Suprapubic skin (tissue), 4 donors: ENCODE data around the gene NENF. TPM values are rescaled to one million over a fixed set of nuclear protein-coding genes. Genes with fewer than 3 reads are reported as not detected.
A peak's percentile ranks its signal among the peaks of the same experiment; 100 is the strongest.

ENCODE experiments used
- DNase-seq, 2 donors: peaks; one replicate each; pipeline ENCODE4 v3.0.0-alpha.2; 2019; ENCODE audit warnings: low spot score in 2 of 2
- H3K27ac ChIP-seq: fragments of 200-600 bp; sonication (generic); one replicate; pipeline ENCODE4 v1.5.1; 2019
- H3K27me3 ChIP-seq: fragments of 200-600 bp; sonication (generic); one replicate; pipeline ENCODE4 v1.5.1; 2019
- H3K36me3 ChIP-seq: fragments of 200-600 bp; sonication (generic); one replicate; pipeline ENCODE4 v1.5.1; 2019
- H3K4me1 ChIP-seq: fragments of 200-600 bp; sonication (generic); one replicate; pipeline ENCODE4 v1.5.1; 2019
- H3K4me3 ChIP-seq: fragments of 200-600 bp; sonication (generic); one replicate; pipeline ENCODE4 v1.5.1; 2019; ENCODE audit warnings: mild to moderate bottlenecking
- H3K9me3 ChIP-seq: fragments of 200-600 bp; sonication (generic); one replicate; pipeline ENCODE4 v1.5.1; 2019
- CTCF ChIP-seq, 2 donors: fragments of 200-600 bp in 1 of 2; fragments of 450-650 bp in 1 of 2; sonication (generic) in 1 of 2; IDR thresholded peaks; one replicate each; pipeline ENCODE4 v1.5.1; 2016 to 2019; ENCODE audit warnings: antibody characterized with exemption in 2 of 2, mild to moderate bottlenecking in 1 of 2, moderate library complexity in 1 of 2
- EP300 ChIP-seq: sonication (generic); formaldehyde crosslinking; IDR thresholded peaks from one replicate; pipeline ENCODE4 v1.6.1; 2017; ENCODE audit warnings: antibody characterized with exemption
- POLR2A ChIP-seq, 2 donors: fragments of 450-650 bp; IDR thresholded peaks; one replicate each; pipeline ENCODE4 v1.6.1; 2017; ENCODE audit warnings: antibody characterized with exemption in 2 of 2, mild to moderate bottlenecking in 2 of 2, moderate library complexity in 2 of 2
- POLR2AphosphoS5 ChIP-seq, 3 donors: sonication (generic); formaldehyde crosslinking; IDR thresholded peaks; one replicate each; pipeline ENCODE4 v1.6.1; 2017; ENCODE audit warnings: antibody characterized with exemption in 3 of 3
- WGBS: methylation state at CpG from one replicate; pipeline ENCODE4 v1.1.5; 2018; 5-methylcytosine and 5-hydroxymethylcytosine counted together
- total RNA-seq, 4 donors: library from RNA; depleted of rRNA; stranded (reverse); fragments of >200 nt; gene quantifications; one replicate each; pipeline ENCODE4 v1.1.0, GENCODE V29; 2016

The NENF gene
- total RNA-seq, 4 donors from 2014 or later, result 60.6 to 104 (median 87.4) TPM

GRCh38 chr1:212423879-212424278, 8.8 kb upstream of the NENF start:
- no peak overlapping the region for H3K27ac ChIP-seq
- no peaks in the 10 kb centered on the region for H3K9me3 ChIP-seq
- WGBS, result 74% methylated on average over 3 of the region's 3 CpGs
- no peak overlapping the region for H3K4me3 ChIP-seq
- no peak for TF ChIP-seq EP300
- no peak for TF ChIP-seq POLR2AphosphoS5 (IDR thresholded peaks at IDR 0.05)
- no peak for TF ChIP-seq CTCF (IDR thresholded peaks at IDR 0.05)
- no peak for DNase-seq
- H3K4me1 ChIP-seq, result no peaks in the 10 kb centered on the region
- H3K36me3 ChIP-seq, result no peaks in the 10 kb centered on the region
- H3K27me3 ChIP-seq, result no peaks in the 10 kb centered on the region

- WGBS, result 48% methylated on average over 5 of the region's 5 CpGs
- no peaks in the 10 kb centered on the region for H3K36me3 ChIP-seq
- DNase-seq, result no peak
- peaks cover 10% of the 10 kb centered on the region for H3K4me1 ChIP-seq
- H3K27ac ChIP-seq, result no peak overlapping the region
- H3K9me3 ChIP-seq, result no peaks in the 10 kb centered on the region
- TF ChIP-seq POLR2A (IDR thresholded peaks at IDR 0.05) (no peak), CTCF (IDR thresholded peaks at IDR 0.05) (no peak), POLR2AphosphoS5 (IDR thresholded peaks at IDR 0.05) (no peak), EP300 (no peak)
- H3K27me3 ChIP-seq, result no peaks in the 10 kb centered on the region
- H3K4me3 ChIP-seq, result no peak overlapping the region
Measured at GRCh38 chr1:212428496-212428895, 4.2 kb upstream of the NENF start.

- no peak for TF ChIP-seq POLR2A (IDR thresholded peaks at IDR 0.05)
- TF ChIP-seq EP300, result no peak
- H3K27ac ChIP-seq, result no peak overlapping the region
- no peaks in the 10 kb centered on the region for H3K27me3 ChIP-seq
- 83% methylated on average over 2 of the region's 2 CpGs for WGBS
- DNase-seq, result no peak
- H3K9me3 ChIP-seq, result no peaks in the 10 kb centered on the region
- H3K36me3 ChIP-seq, result no peaks in the 10 kb centered on the region
- H3K4me1 ChIP-seq, result peaks cover 23% of the 10 kb centered on the region
- no peak overlapping the region for H3K4me3 ChIP-seq
Measured at GRCh38 chr1:212430416-212430815, 2.3 kb upstream of the NENF start.

- H3K9me3 ChIP-seq, result no peaks in the 10 kb centered on the region
- H3K27me3 ChIP-seq, result no peaks in the 10 kb centered on the region
- no peak overlapping the region for H3K4me3 ChIP-seq
- TF ChIP-seq POLR2AphosphoS5 (IDR thresholded peaks at IDR 0.05) (no peak), EP300 (no peak), POLR2A (IDR thresholded peaks at IDR 0.05) (no peak), CTCF (IDR thresholded peaks at IDR 0.05) (no peak)
- H3K27ac ChIP-seq, result no peak overlapping the region
- H3K4me1 ChIP-seq, result peaks cover 23% of the 10 kb centered on the region
- no peaks in the 10 kb centered on the region for H3K36me3 ChIP-seq
- WGBS, result 72% methylated on average over 3 of the region's 3 CpGs
- DNase-seq, result no peak
Measured at GRCh38 chr1:212430955-212431394, 1.7 kb upstream of the NENF start.

GRCh38 chr1:212431644-212432043, 1.1 kb upstream of the NENF start:
- Histone ChIP-seq H3K9me3 (no peaks in the 10 kb centered on the region), H3K27me3 (no peaks in the 10 kb centered on the region), H3K4me3 (no peak overlapping the region), H3K27ac (no peak overlapping the region), H3K4me1 (peaks cover 23% of the 10 kb centered on the region), H3K36me3 (no peaks in the 10 kb centered on the region)
- no peak for DNase-seq
- TF ChIP-seq EP300 (no peak), CTCF (IDR thresholded peaks at IDR 0.05) (no peak), POLR2A (IDR thresholded peaks at IDR 0.05) (no peak), POLR2AphosphoS5 (IDR thresholded peaks at IDR 0.05) (no peak)
- WGBS, result 93% methylated on average over 9 of the region's 9 CpGs

GRCh38 chr1:212432272-212432660, 454 bp upstream of the NENF start:
- H3K27ac ChIP-seq, result peak overlapping the region; percentile 86
- 14% methylated on average over 5 of the region's 5 CpGs for WGBS
- peaks cover 23% of the 10 kb centered on the region for H3K4me1 ChIP-seq
- no peaks in the 10 kb centered on the region for H3K27me3 ChIP-seq
- H3K9me3 ChIP-seq, result no peaks in the 10 kb centered on the region
- H3K36me3 ChIP-seq, result no peaks in the 10 kb centered on the region
- peak overlapping the region; percentile 90 for H3K4me3 ChIP-seq
- no peak for DNase-seq
- TF ChIP-seq CTCF (IDR thresholded peaks at IDR 0.05), result no peak
- no peak for TF ChIP-seq POLR2AphosphoS5 (IDR thresholded peaks at IDR 0.05)
